GM18519 (cell line): ENCODE data around the gene POLDIP3.
"Not testable (repeated sequence)": the region's sequence is repeated elsewhere in the genome, so short reads cannot be mapped to it uniquely, and the experiment has no call there.

Experiments used
- ATAC-seq: cut with Tn5 transposase; IDR thresholded peaks from one replicate; pipeline ENCODE4 v1.9.1; 2021; ENCODE audit warnings: mild to moderate bottlenecking, moderate library complexity; ENCODE audit not compliant: unreplicated experiment, low FRiP score

POLDIP3 gene

GRCh38 chr22:42562279-42562678, 52.4 kb downstream of the POLDIP3 start:
- ATAC-seq, result no peak

- no peak for ATAC-seq
Observed at GRCh38 chr22:42561856-42562255, 52.8 kb downstream of the POLDIP3 start.

- no peak for ATAC-seq
Observed at GRCh38 chr22:42560781-42561180, 53.9 kb downstream of the POLDIP3 start.

DNA sequence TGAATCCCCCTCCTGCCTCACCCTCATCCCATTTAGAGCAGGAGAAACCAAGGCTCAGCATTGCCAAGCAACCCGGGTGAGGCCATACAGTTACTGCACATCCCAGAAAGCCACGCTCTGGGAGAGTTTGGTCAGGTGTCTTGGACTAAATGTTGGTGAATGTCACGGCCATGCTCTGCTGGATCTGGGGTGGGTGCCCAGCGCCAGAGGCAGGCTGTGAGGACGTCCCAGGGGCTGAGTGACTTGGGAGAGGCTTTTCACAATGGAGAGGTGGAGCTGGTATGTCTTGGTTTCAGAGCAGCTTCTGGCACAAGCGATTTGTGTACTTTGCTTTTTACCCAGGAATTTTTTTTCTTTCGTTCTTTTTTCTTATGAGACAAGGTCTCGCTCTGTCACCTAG, 54.3 kb downstream of the POLDIP3 start:
- no peak for ATAC-seq

- no peak for ATAC-seq
Observed at GRCh38 chr22:42553475-42554361, 61.0 kb downstream of the POLDIP3 start, which contains the start of gene SERHL2. SERHL2 (plus strand) TSS chr22:42553956; CDS start chr22:42554021, 65 bp downstream.

DNA sequence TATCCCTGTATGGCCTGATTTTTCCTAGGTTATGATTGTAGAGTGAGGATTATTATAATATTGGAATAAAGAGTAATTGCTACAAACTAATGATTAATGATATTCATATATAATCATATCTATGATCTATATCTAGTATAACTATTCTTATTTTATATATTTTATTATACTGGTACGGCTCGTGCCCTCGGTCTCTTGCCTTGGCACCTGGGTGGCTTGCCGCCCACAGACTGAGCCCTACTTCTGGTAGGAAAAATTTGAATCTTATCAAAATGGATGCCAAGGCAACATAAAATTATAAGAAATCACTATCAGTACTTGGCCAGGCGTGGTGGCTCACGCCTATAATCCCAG, 62.4 kb downstream of the POLDIP3 start:
- ATAC-seq, result not testable (repeated sequence)

DNA sequence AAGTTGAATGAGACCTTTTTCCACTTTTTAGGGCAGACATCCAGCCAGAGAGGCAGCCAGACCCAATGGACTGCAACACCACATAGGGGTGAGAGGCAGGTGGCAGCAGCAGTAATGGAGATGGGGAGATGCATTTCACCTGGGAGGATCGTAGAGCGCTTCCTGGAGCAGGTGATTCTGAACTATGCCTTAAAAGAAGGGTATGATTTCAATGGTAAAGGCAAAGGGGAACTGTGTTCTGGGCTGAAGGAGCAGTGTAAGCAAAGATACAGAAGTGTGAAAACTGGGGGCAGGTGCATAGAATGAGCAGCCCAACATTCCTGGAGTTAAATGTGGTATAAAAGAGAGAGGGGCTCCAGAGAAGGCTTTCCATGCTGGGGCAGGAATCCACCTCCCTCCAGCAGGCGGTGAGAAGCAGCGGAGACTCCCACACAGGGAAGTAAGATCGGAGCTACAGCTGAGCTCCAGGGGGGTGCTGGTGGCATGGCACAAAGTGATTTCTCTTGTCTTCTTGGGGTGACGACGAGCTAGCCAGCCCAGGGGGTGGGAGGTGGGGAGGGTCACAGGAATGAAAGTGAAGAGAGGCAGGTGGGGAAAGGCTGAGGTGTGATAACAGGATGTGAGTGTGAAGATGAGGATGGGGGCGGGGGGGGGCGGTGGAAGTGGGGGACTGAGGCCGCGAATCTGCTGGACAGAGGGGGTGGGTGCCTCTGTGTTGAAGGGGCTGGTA, 65.2 kb downstream of the POLDIP3 start:
- ATAC-seq, result no peak

- ATAC-seq, result no peak
Observed at GRCh38 chr22:42548597-42549330, 65.9 kb downstream of the POLDIP3 start.

DNA sequence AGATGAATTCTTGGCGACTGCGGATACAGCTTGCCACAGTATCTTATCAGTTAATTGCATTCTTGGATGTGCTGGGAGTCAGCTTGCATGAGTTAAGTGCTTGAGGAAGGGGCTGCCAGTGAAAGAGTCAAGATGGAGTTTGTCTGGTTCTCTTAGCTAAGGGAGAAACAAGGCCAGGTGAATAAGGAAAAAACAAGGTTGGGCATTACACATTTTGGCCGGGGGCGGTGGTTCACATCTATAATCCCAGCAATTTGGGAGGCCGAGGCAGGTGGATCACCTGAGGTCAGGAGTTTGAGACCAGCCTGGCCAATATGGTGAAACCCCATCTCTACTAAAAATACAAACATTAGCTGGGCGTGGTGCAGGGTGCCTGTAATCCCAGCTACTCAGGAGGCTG, 66.6 kb downstream of the POLDIP3 start:
- ATAC-seq, result not testable (repeated sequence)

- ATAC-seq, result no peak
Observed at GRCh38 chr22:42547562-42547961, 67.1 kb downstream of the POLDIP3 start.

- ATAC-seq, result no peak
Observed at GRCh38 chr22:42544686-42545085, 70.0 kb downstream of the POLDIP3 start.

DNA sequence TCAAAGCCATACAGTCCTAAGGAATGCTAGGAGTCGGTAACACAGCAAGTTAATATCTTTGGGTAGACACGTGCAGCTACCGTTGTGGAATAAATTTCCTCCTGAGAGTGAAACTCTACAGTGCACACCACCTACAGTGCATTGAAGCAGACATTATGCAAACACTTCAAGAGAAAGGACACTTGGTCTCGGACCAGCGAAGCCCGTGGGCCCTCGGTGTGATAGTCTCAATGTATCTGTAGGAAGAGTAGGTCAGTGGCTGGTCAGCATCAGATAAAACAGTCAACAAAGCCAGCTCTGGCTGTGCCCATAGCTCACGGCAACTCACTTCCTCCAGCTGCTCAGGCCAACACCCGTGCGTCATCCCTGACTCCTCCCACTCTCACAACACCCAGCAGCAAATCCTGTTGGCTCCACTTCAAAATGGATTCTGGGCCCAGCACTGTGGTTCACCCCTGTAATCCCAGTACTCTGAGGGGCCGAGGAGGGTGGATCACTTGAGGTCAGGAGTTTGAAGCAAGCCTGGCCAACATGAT, 75.4 kb downstream of the POLDIP3 start:
- not testable (repeated sequence) for ATAC-seq

GRCh38 chr22:42537199-42537831, 77.4 kb downstream of the POLDIP3 start:
- ATAC-seq, result peak; percentile 41

DNA sequence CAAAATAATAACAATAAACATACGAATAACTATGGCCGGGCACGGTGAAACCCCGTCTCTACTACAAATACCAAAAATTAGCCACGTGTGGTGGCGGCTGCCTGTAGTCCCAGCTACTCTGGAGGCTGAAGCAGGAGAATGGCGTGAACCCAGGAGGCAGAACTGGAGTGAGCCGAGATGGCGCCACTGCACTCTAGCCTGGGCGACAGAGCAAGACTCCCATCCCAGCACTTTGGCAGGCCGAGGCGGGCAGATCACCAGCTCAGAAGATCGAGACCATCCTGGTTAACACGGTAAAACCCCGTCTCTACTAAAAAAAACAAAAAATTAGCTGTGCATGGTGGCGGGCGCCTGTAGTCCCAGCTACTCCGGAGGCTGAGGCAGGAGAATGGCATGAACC, 78.0 kb downstream of the POLDIP3 start:
- not testable (repeated sequence) for ATAC-seq

- ATAC-seq, result no peak
Observed at GRCh38 chr22:42536166-42536565, 78.5 kb downstream of the POLDIP3 start.

- ATAC-seq, result not testable (repeated sequence)
Observed at GRCh38 chr22:42535082-42535731, 79.5 kb downstream of the POLDIP3 start.
